GM18508 (cell line): Measurements from ENCODE around the gene MDM4.

Source experiments
- ATAC-seq: cut with Tn5 transposase; IDR thresholded peaks from one replicate; pipeline ENCODE4 v1.9.1; 2021; ENCODE audit warnings: moderate number of reproducible peaks; ENCODE audit not compliant: insufficient read depth, unreplicated experiment

Gene MDM4

DNA sequence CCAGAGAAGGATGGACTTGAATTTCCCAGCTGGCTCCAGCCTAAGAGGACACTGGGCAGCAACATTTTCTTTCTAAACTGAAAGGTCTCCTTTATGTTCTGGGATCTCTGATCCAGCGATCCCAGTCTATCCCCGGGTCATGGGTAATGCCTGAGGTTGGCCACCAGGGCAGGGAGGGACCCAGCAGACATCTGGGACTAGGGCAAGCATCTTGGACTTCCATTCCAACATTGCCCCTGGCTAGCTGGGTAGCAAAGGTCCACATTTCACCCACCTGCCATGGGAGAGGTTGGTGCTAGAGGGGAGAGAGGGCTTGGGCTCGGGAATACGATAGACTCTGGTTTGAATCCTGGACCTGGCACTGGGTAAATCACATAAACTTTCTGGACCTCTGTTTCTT is 84.8 kb downstream of the MDM4 start:
- no peak for ATAC-seq

DNA sequence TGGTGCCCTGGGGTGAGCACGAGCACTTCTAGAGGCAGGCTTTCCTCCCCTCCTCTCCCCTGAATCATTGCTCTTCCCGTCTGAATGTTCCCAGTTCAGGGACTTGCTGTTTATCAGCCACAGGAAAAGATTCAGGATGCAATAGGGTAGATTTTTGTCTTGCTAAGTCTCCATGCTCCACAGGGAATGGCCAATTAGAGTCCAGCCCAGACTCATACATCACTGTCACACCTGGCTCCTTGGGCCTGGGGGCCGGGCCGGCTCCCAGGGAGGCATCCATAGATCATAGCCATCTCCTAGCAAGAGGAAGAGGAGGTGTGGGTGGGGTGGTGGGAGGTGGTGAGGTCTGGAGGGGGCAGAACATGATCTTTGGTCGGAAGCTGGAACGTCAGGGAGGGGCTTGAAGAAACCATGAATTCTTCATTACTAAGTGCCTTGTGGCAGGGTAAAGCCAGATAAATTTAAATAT is 85.9 kb downstream of the MDM4 start:
- no peak for ATAC-seq

DNA sequence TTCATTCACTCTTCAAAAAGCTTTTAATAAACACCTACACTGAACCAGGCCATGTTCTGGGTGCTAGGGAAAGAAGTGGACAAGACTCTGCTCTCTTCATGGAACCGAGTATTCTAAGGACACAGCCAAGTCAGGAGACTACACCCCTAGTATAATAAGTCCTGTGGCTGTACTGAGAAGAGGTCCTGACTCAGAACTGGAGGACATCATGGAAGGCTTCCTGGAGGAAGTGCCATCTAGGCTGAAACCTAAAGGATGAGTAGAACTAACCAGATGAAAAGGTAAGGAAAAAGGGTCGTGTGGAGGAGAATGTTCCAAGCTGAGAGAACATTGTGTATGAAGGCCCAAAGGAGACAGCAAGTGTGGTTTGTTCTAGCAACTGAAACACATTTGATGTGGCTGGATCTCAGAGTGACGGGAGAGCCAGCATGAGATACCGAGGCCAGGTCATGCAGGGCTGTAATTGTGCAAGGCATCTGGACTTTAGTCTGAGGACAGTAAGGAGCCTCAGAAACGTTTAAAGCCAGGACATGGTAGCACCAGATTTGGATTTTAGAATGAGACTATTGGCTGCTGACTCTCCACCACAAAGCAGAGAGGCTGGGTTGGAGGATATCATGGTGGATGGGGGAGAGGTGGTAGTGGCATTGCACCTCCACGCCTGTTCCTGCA is 86.8 kb downstream of the MDM4 start:
- no peak for ATAC-seq

DNA sequence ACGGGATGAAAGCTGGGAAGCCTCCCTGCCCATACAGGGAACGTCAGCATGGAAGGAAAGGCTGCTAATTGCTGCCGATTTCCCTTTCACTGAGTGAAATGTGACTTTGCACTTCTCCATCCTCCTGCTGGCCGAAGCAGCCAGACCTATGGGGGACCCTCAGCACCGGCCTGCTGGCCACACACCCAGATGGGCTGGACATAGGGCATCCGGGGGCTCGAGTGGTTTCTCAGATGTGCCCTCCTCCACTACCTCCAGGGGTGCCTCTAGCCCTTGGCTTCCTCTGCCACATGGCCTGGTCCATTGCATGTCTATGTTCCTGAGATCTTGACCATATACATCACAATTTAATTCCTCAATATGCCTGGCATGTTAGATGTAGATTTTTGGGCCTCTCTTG is 89.6 kb downstream of the MDM4 start:
- ATAC-seq = no peak
